Peyer's patch (tissue), 4 donors: Measurements from ENCODE around the gene MOCOS.

Experiments used
- CTCF ChIP-seq, 6 experiments: fragments of 450-650 bp in 4 of 6; fragments of 200-600 bp in 2 of 6; sonication (generic) in 1 of 6; IDR thresholded peaks; one replicate each; pipeline ENCODE4 v1.5.1; 2017 to 2019; ENCODE audit warnings: antibody characterized with exemption in 6 of 6, mild to moderate bottlenecking in 3 of 6, moderate library complexity in 1 of 6
- POLR2A ChIP-seq, 2 donors: fragments of 450-650 bp; IDR thresholded peaks; one replicate each; pipeline ENCODE4 v1.5.1; 2017; ENCODE audit warnings: antibody characterized with exemption in 2 of 2, mild to moderate bottlenecking in 2 of 2, moderate library complexity in 2 of 2

DNA sequence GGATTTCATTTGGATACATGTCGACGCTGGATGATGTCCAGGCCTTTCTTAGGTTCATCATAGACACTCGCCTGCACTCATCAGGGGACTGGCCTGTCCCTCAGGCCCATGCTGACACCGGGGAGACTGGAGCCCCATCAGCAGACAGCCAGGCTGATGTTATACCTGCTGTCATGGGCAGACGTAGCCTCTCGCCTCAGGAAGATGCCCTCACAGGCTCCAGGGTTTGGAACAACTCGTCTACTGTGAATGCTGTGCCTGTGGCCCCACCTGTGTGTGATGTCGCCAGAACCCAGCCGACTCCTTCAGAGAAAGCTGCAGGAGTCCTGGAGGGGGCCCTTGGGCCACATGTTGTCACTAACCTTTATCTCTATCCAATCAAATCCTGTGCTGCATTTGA, 28.3 kb downstream of the MOCOS start:
- TF ChIP-seq CTCF (IDR thresholded peaks at IDR 0.05) (no peak), POLR2A (IDR thresholded peaks at IDR 0.05) (no peak)
